NCI-H2227 treated with DMSO at 0.1 percent for 48 hours (cell line): ENCODE data around the gene FOXN4.

Experiments used
- DNase-seq: peaks from one replicate; lab custom pipeline; 2025; lab: John Stamatoyannopoulos, UW

FOXN4 gene

GRCh38 chr12:109258607-109259544 lies 50.2 kb downstream of the FOXN4 start:
- no peak for DNase-seq

DNA sequence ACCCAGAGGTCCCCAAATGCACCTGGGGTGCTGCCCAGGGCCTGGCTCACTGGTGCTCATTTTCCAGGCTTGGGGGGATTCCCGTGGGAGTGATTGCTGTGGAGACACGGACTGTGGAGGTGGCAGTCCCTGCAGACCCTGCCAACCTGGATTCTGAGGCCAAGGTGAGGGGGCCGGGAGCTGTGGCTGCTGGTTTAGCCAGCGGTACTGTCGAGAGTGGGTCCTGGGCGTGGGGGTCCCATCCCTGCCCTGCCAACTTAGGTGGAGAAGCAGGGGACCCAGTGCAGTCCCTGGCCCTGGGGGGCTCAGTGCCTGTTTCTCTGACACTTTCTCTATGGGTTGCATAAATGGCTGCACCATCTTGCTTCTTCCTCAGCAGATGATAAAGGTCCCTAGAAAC lies 50.9 kb downstream of the FOXN4 start:
- DNase-seq, result no peak

DNA sequence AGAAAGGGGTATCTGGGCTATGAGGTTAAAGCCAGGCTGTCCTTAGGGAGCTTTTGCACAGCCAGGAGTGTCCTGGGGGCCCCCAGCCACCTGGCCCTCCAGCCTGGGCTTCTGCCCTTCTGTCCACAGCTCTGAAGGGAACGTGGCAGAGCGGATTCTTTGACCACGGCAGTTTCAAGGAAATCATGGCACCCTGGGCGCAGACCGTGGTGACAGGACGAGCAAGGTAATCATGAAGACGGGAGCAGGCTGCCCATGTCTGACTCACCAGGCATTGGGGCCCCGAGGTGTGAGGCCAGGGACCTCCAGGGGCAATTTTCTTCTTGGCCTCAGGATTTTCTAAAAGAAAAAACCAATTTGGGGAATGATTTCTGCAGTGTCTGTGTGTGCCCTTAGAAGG lies 53.1 kb downstream of the FOXN4 start:
- DNase-seq, result no peak

- DNase-seq, result no peak
These were observed 53.7 kb downstream of the FOXN4 start for GRCh38 chr12:109255377-109255776.

DNA sequence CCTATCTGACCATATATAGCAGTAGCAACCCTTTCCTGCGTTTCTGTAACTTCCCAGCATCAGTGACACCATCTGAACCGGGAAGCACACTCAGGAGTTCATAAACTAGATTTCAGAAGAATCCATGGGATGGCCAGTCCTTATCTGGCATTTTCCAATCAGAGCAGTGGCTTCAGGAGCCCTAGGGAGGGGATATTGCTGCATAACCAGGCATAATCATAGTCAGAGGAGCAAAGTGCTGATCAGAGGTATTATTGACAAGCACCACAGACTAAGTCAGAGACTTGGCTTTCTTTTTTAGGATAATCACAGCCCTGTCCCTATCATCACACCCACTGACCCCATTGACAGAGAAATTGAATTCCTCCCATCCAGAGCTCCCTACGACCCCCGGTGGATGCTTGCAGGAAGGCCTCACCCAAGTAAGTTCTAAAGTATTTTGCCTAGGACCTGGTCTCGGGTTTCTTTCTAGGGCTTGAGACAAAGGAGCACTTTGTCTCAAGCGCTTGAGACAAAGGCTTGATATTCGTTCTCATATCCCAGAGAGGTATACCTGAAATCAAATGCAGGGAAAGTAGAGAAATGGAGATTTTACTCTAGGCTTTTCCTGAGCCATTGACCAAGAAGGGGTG lies 55.1 kb downstream of the FOXN4 start:
- DNase-seq, result no peak

- no peak for DNase-seq
These were observed 56.3 kb downstream of the FOXN4 start for GRCh38 chr12:109252799-109253198.

- DNase-seq, result no peak
These were observed 58.6 kb downstream of the FOXN4 start for GRCh38 chr12:109250523-109250922.

- DNase-seq, result no peak
These were observed 61.0 kb downstream of the FOXN4 start for GRCh38 chr12:109247831-109248654.

DNA sequence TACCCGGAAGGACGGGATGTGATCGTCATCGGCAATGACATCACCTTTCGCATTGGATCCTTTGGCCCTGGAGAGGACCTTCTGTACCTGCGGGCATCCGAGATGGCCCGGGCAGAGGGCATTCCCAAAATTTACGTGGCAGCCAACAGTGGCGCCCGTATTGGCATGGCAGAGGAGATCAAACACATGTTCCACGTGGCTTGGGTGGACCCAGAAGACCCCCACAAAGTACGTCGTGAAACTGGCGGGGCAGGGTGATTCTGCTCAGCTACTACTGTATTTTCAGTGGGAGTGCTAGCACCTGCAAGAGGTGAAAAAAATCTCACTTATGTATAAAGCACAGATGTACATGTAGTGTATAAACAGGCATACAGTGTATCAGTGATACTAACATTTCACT lies 62.9 kb downstream of the FOXN4 start:
- no peak for DNase-seq

DNA sequence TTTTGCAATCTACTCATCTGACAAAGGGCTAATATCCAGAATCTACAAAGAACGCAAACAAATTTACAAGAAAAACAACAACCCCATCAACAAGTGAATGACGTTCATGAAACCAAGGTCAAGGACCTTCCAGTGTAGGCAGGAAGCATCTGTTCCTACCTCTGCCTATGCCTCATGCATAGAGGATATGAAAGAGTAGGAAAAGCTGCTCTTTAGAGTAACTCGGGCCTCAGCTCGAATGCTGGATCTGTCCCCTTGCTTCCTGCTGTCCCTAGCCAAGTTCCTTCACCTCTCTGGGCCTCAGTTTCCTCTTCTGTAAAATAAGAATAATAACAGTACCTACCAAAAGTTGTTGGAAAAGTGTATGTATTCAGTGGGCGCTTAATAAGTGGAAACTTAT lies 65.0 kb downstream of the FOXN4 start:
- DNase-seq, result no peak

DNA sequence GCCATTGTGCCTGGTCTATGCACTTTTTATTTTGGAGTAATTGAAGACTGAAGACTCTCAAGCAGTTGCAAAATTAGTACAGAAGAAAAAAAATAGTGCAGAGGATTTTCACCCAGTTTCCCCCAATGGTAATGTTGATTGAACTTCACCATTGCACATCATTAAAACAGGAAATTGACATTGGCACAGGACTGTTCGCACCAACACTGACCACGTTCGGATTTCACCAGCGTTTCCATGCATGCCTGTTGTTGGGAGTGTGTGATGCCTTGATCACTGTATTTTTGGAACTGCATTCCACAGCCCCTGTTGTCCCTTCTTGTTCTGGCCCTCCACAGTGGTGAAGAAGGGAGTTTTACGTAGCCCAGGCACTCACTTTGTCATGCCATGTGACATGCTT lies 67.1 kb downstream of the FOXN4 start:
- no peak for DNase-seq

GRCh38 chr12:109240365-109240764 lies 68.7 kb downstream of the FOXN4 start:
- no peak for DNase-seq

DNA sequence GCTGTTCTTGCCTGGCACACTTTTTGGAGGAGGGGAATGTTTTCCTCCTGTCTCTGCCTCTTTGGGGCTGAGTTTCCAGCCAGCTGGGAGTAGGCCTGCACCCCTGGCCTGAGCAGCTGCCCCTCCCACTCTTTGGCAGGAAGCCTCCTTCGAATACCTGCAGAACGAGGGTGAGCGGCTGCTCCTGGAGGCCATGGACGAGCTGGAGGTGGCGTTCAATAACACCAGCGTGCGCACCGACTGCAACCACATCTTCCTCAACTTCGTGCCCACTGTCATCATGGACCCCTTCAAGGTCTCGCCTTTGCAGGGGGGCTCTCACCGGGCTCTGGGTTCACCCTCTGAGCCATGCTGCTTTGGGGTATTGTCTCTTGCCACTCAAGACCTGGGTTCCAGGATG lies 69.4 kb downstream of the FOXN4 start:
- DNase-seq, result no peak

DNA sequence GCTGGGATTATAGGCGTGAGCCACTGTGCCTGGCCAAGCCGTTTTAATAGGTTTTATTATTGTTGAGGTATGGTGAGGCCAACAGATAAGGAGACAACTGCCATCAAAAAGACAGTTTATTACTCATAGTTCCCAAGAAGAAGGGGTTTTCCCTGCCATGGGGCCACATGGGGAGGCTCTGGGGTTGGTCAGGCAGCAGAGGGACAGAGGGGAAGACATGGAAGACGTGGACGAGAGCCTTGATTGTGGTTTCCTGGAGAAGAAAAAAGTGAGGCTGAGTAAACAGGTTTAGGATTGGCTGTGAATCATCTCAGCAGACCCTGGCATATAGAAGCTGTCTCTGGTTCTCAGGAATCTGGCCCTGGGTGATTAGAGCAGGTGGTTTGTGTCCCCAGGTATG lies 69.9 kb downstream of the FOXN4 start:
- no peak for DNase-seq

DNA sequence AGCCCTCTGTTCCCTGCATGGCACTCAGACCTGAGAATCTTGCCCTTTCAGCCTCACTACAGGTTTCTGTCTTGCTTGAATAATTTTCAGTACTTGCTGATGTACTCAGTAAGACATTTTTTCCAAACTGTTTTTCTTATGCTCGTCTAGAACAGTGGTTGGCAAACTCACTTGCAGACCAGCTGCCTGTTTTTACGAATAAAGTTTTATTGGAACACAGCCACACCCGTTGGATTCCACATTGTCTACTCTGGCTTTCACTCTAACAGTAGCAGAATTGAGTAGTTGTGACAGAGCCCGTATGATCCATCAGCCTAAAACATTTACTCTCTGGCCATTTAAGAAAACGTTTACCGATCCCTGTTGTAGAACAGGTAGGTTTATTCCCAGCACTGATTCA lies 72.8 kb downstream of the FOXN4 start:
- no peak for DNase-seq

DNA sequence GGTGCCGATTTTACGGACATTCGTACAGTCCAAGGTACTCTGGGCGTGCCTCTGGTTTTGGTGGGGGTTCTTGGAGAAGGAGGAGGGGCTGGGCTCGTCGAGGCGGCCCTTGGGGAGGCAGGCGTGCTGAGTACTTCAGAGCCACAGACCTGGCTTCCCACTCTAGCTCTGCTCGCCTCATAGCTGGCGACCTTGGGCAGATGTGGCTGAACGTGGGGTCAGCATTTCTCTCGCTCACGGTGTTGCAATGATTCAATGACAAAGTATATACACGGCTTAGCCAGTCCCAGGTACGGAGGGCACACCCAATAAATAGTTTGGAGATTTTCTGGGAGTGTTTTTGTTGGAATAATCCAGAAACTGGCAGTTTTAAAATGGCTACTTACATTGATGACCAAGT lies 75.1 kb downstream of the FOXN4 start:
- DNase-seq, result no peak

GRCh38 chr12:109232731-109233130 lies 76.4 kb downstream of the FOXN4 start:
- no peak for DNase-seq

DNA sequence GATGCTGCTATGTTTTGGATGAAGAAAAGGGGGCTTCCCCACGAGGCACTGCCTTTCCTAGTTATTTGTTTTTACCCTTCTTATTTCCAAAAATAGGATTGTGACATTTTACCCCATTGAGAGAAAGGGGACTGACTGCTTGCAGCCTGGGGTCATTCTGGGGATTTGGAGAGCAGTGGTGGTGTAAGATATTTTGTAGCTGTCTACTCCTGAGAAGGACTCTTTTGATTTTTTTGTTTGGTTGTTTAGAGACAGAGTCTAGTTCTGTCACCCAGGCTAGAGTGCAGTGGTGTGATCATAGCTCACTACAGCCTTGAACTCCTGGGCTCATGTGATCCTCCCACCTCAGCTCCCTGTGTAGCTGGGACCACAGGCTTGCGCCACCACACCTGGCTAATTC lies 78.9 kb downstream of the FOXN4 start:
- no peak for DNase-seq

- no peak for DNase-seq
These were observed 80.4 kb downstream of the FOXN4 start for GRCh38 chr12:109228664-109229063.
